Heart right ventricle (tissue), 16 donors: ENCODE results near the gene EXOSC9. TPM values are rescaled to one million over a fixed set of nuclear protein-coding genes. Genes with fewer than 3 reads are reported as not detected.
"Not testable (repeated sequence)": the region's sequence is repeated elsewhere in the genome, so short reads cannot be mapped to it uniquely, and the experiment has no call there.

Experiments
- ATAC-seq, 8 donors: fragments of 200-7000 bp; cut with Tn5 transposase; one replicate each; pipeline ENCODE4 v1.9.1; 2020; ENCODE audit warnings: mild to moderate bottlenecking in 8 of 8, moderate library complexity in 8 of 8, moderate number of reproducible peaks in 1 of 8
- DNase-seq, 2 donors: peaks; one replicate each; pipeline ENCODE4 v3.0.0-alpha.2; 2020
- H3K27ac ChIP-seq, 10 donors: fragments of 200-600 bp; sonication (generic) in 2 of 10; one replicate each; pipeline versions ENCODE4 v1.5.0 to v1.8.0; 2020 to 2022; ENCODE audit warnings: mild to moderate bottlenecking in 3 of 10
- H3K27me3 ChIP-seq, 7 donors: fragments of 200-600 bp; one replicate each; pipeline ENCODE4 v1.8.0; 2021 to 2022; ENCODE audit warnings: mild to moderate bottlenecking in 2 of 7
- H3K36me3 ChIP-seq, 9 donors: fragments of 200-600 bp; sonication (generic) in 1 of 9; one replicate each; pipeline versions ENCODE4 v1.5.0 to v1.8.0; 2020 to 2022; ENCODE audit warnings: mild to moderate bottlenecking in 2 of 9
- H3K4me1 ChIP-seq, 9 donors: fragments of 200-600 bp; sonication (generic) in 1 of 9; one replicate each; pipeline versions ENCODE4 v1.5.0 to v1.8.0; 2020 to 2022; ENCODE audit warnings: mild to moderate bottlenecking in 4 of 9
- H3K4me3 ChIP-seq, 10 donors: fragments of 200-600 bp; sonication (generic) in 2 of 10; one replicate each; pipeline versions ENCODE4 v1.5.0 to v1.8.0; 2020 to 2022; ENCODE audit warnings: mild to moderate bottlenecking in 7 of 10, moderate library complexity in 2 of 10
- H3K9me3 ChIP-seq, 11 donors: fragments of 200-600 bp in 10 of 11; sonication (generic) in 2 of 11; one replicate each; pipeline versions ENCODE4 v1.5.0 to v1.8.0; 2013 to 2022; ENCODE audit warnings: mild to moderate bottlenecking in 2 of 11, control low read depth in 1 of 11, moderate library complexity in 1 of 11
- CTCF ChIP-seq, 9 donors: fragments of 200-600 bp; sonication (generic) in 2 of 9; IDR thresholded peaks; one replicate each; pipeline versions ENCODE4 v1.5.0 to v1.8.0; 2021 to 2022; ENCODE audit warnings: antibody characterized with exemption in 9 of 9, mild to moderate bottlenecking in 5 of 9, moderate library complexity in 1 of 9
- WGBS, 2 donors: extraction: QIAGEN DNeasy Blood & Tissue Kit; methylation state at CpG; one replicate each; pipeline ENCODE4 v1.1.7; 2013; ENCODE audit warnings: inconsistent platforms in 1 of 2; 5-methylcytosine and 5-hydroxymethylcytosine counted together
- intact Hi-C, 10 donors: fragments of 100-400 bp; cut with DNase I; formaldehyde crosslinking; loops; one replicate each; pipeline versions ENCODE4 v1.11.1 to v1.14.2; 2022
- long read RNA-seq, 3 donors: library from polyadenylated mRNA; unstranded; transcript quantifications; one replicate each; pipeline ENCODE4 v2.0.0, GENCODE V29; 2020 to 2021
- polyA plus RNA-seq, 2 donors: library from polyadenylated mRNA; stranded (reverse); fragments of 200-250 nt; gene quantifications; one replicate each; pipeline ENCODE4 v1.2.3, GENCODE V29; 2013
- total RNA-seq, 10 donors: library from RNA; stranded (reverse); fragmentation: NEBNext Ultra II Directional in 3 of 10; extraction: Animal tissue kit (Norgen Biotek cat#: 25700) in 3 of 10; gene quantifications; one replicate each; pipeline versions ENCODE4 v1.2.1 to v1.2.4, GENCODE V29; 2021 to 2023
- donor health status: Arrhythmogenic right ventricular cardiomyopathy.
- donor health status: ischemic (EF 13 %, LVEDD 7.1; RV severe dilation, severe dysfunction).
- donor health status: healthy with polysubstance abuse.
- donor health status: DM: no; HTN: yes; CAD: no.
- donor health status: DM: no; HTN: no; CAD: no.
- donor health status: ischemic (EF 25% LVEDD 6.9; RV normal size, moderate dysfunction).
- donor health status: ischemic (EF 25% LVEDD 5.7; RV mildly dilated, moderate dysfunction).
- donor health status: healthy.
- donor health status: DM: yes; HTN: yes; CAD: no.
- donor health status: Ischemic cardiomyopathy.
- donor health status: ischemic (EF 35%, LVEDD 5.7; RV mildly dilated, moderate dysfunction).
- donor health status: nonischemic (EF 11% LVEDD 7.7; RV severe dilation, severe dysfunction).
- donor health status: DM: yes; HTN: yes; CAD: no.
- donor health status: PGD.
- donor health status: ischemic (EF 29% LVEDD 5.4; RV normal size, mild dysfunction).
- donor health status: nonischemic (EF 23%, LVEDD 6.1; RV moderate dilation, normal function).

EXOSC9 gene
- total RNA-seq, result 10 to 100 TPM; 10.7 to 15.4 (median 13.1) TPM
- polyA plus RNA-seq, result 10 to 100 TPM; 26.6 to 29.2 TPM
- long read RNA-seq, donor 1, transcript EXOSC9-201 (12 exons, 1,481 nt), result major isoform, 8 of 15 reads
- long read RNA-seq, donor 1, partial matches to known transcripts, result 0 of 15 reads
- long read RNA-seq, donor 1, other reads (novel, unspliced or antisense), result 5 of 15 reads
- long read RNA-seq, donor 2, partial matches to known transcripts, result 0 of 10 reads
- long read RNA-seq, donor 2, other reads (novel, unspliced or antisense), result 5 of 10 reads
- long read RNA-seq, donor 3, transcript EXOSC9-201 (12 exons, 1,481 nt), result major isoform, 21 of 24 reads
- long read RNA-seq, donor 3, partial matches to known transcripts, result 3 of 24 reads
- long read RNA-seq, donor 3, other reads (novel, unspliced or antisense), result 0 of 24 reads

- Histone ChIP-seq H3K4me1 (peaks cover 0 to 27% (median 10%) of the 10 kb centered on the region in 9 donors), H3K27ac (peak within 1 kb of the TSS; percentile 70 to 94 (median 87)), H3K27me3 (no peaks in the 10 kb centered on the region), H3K36me3 (peaks cover 0 to 40% (median 13%) of the 10 kb centered on the region in 9 donors), H3K4me3 (peak within 1 kb of the TSS; percentile 76 to 94 (median 83)), H3K9me3 (no peaks in the 10 kb centered on the region)
- intact Hi-C loops, result loop anchor here in 2 of 10 donors (10.0 kb wide), 2 partner anchors 116 to 354 kb away; partner anchors contain the start of gene BLTP1 (in 1 of the 2)
- ATAC-seq (peak; percentile 96 to 99 (median 98)), DNase-seq (peak; percentile 95 to 96)
- WGBS, 2 donors, result 0% methylated on average over 48 of the region's 48 CpGs
- TF ChIP-seq CTCF (IDR thresholded peaks at IDR 0.05), result no peak
Observed at GRCh38 chr4:121800961-121801714, at the start of gene EXOSC9. TSS of gene EXOSC9 (plus strand) at chr4:121801323. CDS start at chr4:121801425, 102 bp downstream.

- WGBS, 2 donors, result 78 to 95% methylated on average over 1 of the region's 1 CpG
- DNase-seq, ATAC-seq, H3K4me3 ChIP-seq, H3K9me3 ChIP-seq, H3K27ac ChIP-seq, intact Hi-C loops, H3K36me3 ChIP-seq, H3K4me1 ChIP-seq: not testable (repeated sequence)
- peaks cover 0 to 13% (median 0%) of the 10 kb centered on the region in 7 donors for H3K27me3 ChIP-seq
Observed at GRCh38 chr4:121752142-121752541, 49.0 kb upstream of the EXOSC9 start.

GRCh38 chr4:121758925-121759568, 42.1 kb upstream of the EXOSC9 start:
- 88 to 91% methylated on average over 2 of the region's 2 CpGs for WGBS, 2 donors
- intact Hi-C loops, result no loop called here
- peaks cover 0 to 45% (median 22%) of the 10 kb centered on the region in 7 donors for H3K27me3 ChIP-seq
- H3K9me3 ChIP-seq, result peaks cover 0 to 4% (median 0%) of the 10 kb centered on the region in 11 donors
- no peak overlapping the region for H3K4me3 ChIP-seq
- no peak overlapping the region for H3K27ac ChIP-seq
- TF ChIP-seq CTCF (IDR thresholded peaks at IDR 0.05), result no peak
- H3K4me1 ChIP-seq, result peaks cover 0 to 2% (median 0%) of the 10 kb centered on the region in 9 donors
- no peak for DNase-seq
- H3K36me3 ChIP-seq, result no peaks in the 10 kb centered on the region
- no peak for ATAC-seq

GRCh38 chr4:121760205-121760604, 40.9 kb upstream of the EXOSC9 start:
- WGBS, 2 donors, result 71 to 74% methylated on average over 3 of the region's 3 CpGs

More at GRCh38 chr4:121760205-121760604, 40.9 kb upstream of the EXOSC9 start:
- DNase-seq, result no peak
- H3K4me1 ChIP-seq, result peaks cover 0 to 14% (median 9%) of the 10 kb centered on the region in 9 donors
- TF ChIP-seq CTCF (IDR thresholded peaks at IDR 0.05), result no peak
- no peaks in the 10 kb centered on the region for H3K36me3 ChIP-seq
- H3K27me3 ChIP-seq, result peaks cover 7 to 57% (median 33%) of the 10 kb centered on the region in 7 donors
- H3K4me3 ChIP-seq, result no peak overlapping the region
- intact Hi-C loops, result no loop called here
- no peak overlapping the region for H3K27ac ChIP-seq
- ATAC-seq, result no peak
- peaks cover 0 to 4% (median 0%) of the 10 kb centered on the region in 11 donors for H3K9me3 ChIP-seq
